ENCODE data around the gene MGAT5. TPM values are rescaled to one million over a fixed set of nuclear protein-coding genes. Genes with fewer than 3 reads are reported as not detected.
A peak's percentile ranks its signal among the peaks of the same experiment; 100 is the strongest.

MGAT5 gene
- total RNA-seq, 6 experiments from 2014 or later = 4.5 to 16.0 (median 10.0) TPM

DNA sequence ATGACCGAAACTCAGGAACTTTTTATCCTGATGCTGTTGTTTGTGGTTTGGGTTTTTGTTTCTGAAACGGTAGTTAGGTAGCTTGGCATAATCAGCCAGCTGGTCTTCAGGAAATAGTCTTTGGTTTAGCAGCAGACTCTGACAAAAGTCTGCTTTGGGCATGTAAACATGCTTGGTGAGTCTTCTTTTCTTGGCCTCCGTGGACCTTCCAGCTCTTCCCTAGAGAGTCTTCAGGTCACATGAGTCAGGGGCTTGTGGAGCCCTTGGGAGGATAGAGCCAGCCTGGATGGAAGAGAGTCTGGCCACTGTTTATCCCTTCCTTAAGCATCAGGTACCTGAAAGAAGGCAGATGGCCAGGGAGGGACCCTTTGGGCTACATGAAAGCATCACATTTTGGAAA, 154.5 kb downstream of the MGAT5 start:
- H3K4me3 ChIP-seq = no peak overlapping the region
- WGBS (ENCODE audit: insufficient coverage, low coverage, low lambda C conversion rate, missing lambda C conversion rate) = 52% methylated on average over 3 of the region's 3 CpGs
- intact Hi-C loops (cut with DNase I) = no loop called here
- no peak for TF ChIP-seq POLR2A (IDR thresholded peaks at IDR 0.05)
- TF ChIP-seq, protein P1, sequence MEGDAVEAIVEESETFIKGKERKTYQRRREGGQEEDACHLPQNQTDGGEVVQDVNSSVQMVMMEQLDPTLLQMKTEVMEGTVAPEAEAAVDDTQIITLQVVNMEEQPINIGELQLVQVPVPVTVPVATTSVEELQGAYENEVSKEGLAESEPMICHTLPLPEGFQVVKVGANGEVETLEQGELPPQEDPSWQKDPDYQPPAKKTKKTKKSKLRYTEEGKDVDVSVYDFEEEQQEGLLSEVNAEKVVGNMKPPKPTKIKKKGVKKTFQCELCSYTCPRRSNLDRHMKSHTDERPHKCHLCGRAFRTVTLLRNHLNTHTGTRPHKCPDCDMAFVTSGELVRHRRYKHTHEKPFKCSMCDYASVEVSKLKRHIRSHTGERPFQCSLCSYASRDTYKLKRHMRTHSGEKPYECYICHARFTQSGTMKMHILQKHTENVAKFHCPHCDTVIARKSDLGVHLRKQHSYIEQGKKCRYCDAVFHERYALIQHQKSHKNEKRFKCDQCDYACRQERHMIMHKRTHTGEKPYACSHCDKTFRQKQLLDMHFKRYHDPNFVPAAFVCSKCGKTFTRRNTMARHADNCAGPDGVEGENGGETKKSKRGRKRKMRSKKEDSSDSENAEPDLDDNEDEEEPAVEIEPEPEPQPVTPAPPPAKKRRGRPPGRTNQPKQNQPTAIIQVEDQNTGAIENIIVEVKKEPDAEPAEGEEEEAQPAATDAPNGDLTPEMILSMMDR (IDR thresholded peaks at IDR 0.05) = no peak
- no peaks in the 10 kb centered on the region for H3K27me3 ChIP-seq
- peaks cover 0 to 16% (median 3%) of the 10 kb centered on the region in 4 donors for H3K4me1 ChIP-seq
- no peak overlapping the region for H3K27ac ChIP-seq
- H3K9me3 ChIP-seq = no peaks in the 10 kb centered on the region
- no peaks in the 10 kb centered on the region for H3K36me3 ChIP-seq
- ATAC-seq (no peak), DNase-seq (no peak)

- Histone ChIP-seq H3K4me3 (no peak overlapping the region), H3K9me3 (no peaks in the 10 kb centered on the region), H3K4me1 (peaks cover 0 to 20% (median 4%) of the 10 kb centered on the region in 4 donors), H3K36me3 (no peaks in the 10 kb centered on the region), H3K27me3 (no peaks in the 10 kb centered on the region), H3K27ac (no peak overlapping the region)
- DNase-seq (no peak), ATAC-seq (no peak)
- 77% methylated on average over 3 of the region's 3 CpGs for WGBS (ENCODE audit: insufficient coverage, low coverage, low lambda C conversion rate, missing lambda C conversion rate)
- TF ChIP-seq POLR2A (IDR thresholded peaks at IDR 0.05) = no peak
- TF ChIP-seq, protein P1 (IDR thresholded peaks at IDR 0.05) = no peak
- intact Hi-C loops (cut with DNase I) = no loop called here
Observed at GRCh38 chr2:134408791-134409190, 154.9 kb downstream of the MGAT5 start.

DNA sequence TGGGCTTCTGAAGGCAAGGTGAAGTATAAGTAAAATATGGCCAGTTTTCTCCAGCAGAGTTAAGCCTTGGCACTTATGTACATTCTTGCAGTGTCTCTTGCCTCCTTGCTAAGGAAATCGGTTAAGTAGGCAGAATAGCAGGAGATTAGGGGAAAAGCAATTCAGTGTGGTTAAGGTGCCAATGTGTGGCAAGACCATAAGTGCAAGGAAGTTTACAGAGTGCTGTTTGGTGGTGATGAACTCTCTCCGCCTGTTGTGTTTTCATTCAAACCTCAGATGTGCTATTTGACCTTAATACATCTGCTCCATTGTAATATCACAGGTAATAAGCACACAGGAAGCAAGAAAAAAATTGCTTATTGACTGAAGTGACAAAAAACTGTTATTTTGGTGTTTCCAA, 156.1 kb downstream of the MGAT5 start:
- Histone ChIP-seq H3K4me3 (no peak overlapping the region), H3K9me3 (no peaks in the 10 kb centered on the region), H3K36me3 (no peaks in the 10 kb centered on the region), H3K4me1 (peaks cover 0 to 31% (median 4%) of the 10 kb centered on the region in 4 donors), H3K27me3 (no peaks in the 10 kb centered on the region), H3K27ac (no peak overlapping the region)
- WGBS (ENCODE audit: insufficient coverage, low coverage, low lambda C conversion rate, missing lambda C conversion rate) = 65% methylated on average over 2 of the region's 2 CpGs
- intact Hi-C loops (cut with DNase I) = no loop called here
- no peak for ATAC-seq
- no peak for DNase-seq
- TF ChIP-seq, protein P1 (IDR thresholded peaks at IDR 0.05) = no peak
- no peak for TF ChIP-seq POLR2A (IDR thresholded peaks at IDR 0.05)

DNA sequence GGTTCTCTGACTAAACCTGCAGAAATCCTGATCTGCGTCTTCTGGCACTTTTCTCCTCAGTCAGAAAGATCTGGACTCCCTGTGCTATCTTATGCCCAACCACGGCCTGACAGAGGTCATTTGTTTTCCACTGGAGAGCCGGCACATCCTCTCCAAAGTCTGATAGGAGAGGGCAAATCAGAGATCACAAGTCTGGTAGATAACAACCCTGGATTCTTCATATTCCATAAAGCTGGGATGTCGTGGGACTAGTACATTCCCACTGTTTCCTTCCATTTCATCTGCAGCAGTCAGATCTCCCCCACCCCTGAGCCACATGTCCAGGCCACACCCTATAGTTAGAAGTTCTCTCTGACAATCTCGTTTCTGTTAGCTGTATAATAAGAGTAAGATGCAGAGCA, 157.0 kb downstream of the MGAT5 start:
- intact Hi-C loops (cut with DNase I) = no loop called here
- ATAC-seq (peak in 2 of 4 donors; percentile 6 to 42), DNase-seq (no peak)
- 45% methylated on average over 5 of the region's 5 CpGs for WGBS (ENCODE audit: insufficient coverage, low coverage, low lambda C conversion rate, missing lambda C conversion rate)
- Histone ChIP-seq H3K4me1 (peaks cover 0 to 39% (median 4%) of the 10 kb centered on the region in 4 donors), H3K9me3 (no peaks in the 10 kb centered on the region), H3K4me3 (no peak overlapping the region), H3K27me3 (no peaks in the 10 kb centered on the region), H3K36me3 (no peaks in the 10 kb centered on the region), H3K27ac (no peak overlapping the region)
- TF ChIP-seq POLR2A (IDR thresholded peaks at IDR 0.05) = no peak
- TF ChIP-seq, protein P1 (IDR thresholded peaks at IDR 0.05) = no peak
